ENCODE measurements around the gene MEIG1. TPM values are rescaled to one million over a fixed set of nuclear protein-coding genes. Genes with fewer than 3 reads are reported as not detected.

Gene MEIG1
- total RNA-seq, 1 donor from 2014 or later = 0.43 TPM

GRCh38 chr10:14954001-14954770, 5.0 kb upstream of the MEIG1 start, which contains the start of gene DCLRE1C:
Gene DCLRE1C, minus strand, starts transcription at chr10:14954096. Its CDS starts 86 bp downstream, at chr10:14954010.
- Mint-ChIP-seq H3K9me3 (ENCODE audit: unreplicated experiment) (no peaks in the 10 kb centered on the region), H3K27ac (ENCODE audit: unreplicated experiment) (peak within 1 kb of the TSS; percentile 87), H3K36me3 (ENCODE audit: low read depth, unreplicated experiment) (no peaks in the 10 kb centered on the region), H3K4me1 (ENCODE audit: low read depth, unreplicated experiment) (peaks cover 6% of the 10 kb centered on the region), H3K4me3 (ENCODE audit: unreplicated experiment) (peak within 1 kb of the TSS; percentile 93), H3K27me3 (ENCODE audit: low read depth, unreplicated experiment) (no peaks in the 10 kb centered on the region)
- Histone ChIP-seq H3K27ac (ENCODE audit: low read depth, low read length) (peak within 1 kb of the TSS; percentile 75), H3K9me3 (ENCODE audit: insufficient read depth, low read depth, low read length) (no peaks in the 10 kb centered on the region), H3K36me3 (ENCODE audit: insufficient read depth, low read length) (no peaks in the 10 kb centered on the region), H3K4me1 (ENCODE audit: insufficient read depth, low read length) (peaks cover 8% of the 10 kb centered on the region), H3K79me2 (ENCODE audit: insufficient read depth, low read length) (peaks cover 44% of the 10 kb centered on the region), H3K4me3 (ENCODE audit: insufficient read depth, low read depth, low read length) (peak within 1 kb of the TSS; percentile 76), H4K20me1 (ENCODE audit: insufficient read depth, low read length) (peaks cover 22% of the 10 kb centered on the region), H3K9ac (ENCODE audit: low read length) (peak within 1 kb of the TSS; percentile 83), H3K27me3 (ENCODE audit: insufficient read depth, low read length) (no peaks in the 10 kb centered on the region), H3K4me2 (ENCODE audit: low read length) (peak within 1 kb of the TSS; percentile 94), H2AFZ (ENCODE audit: low read depth, low read length) (peak within 1 kb of the TSS; percentile 99)
- peak; percentile 88 for DNase-seq (ENCODE audit: low read depth)
- TF ChIP-seq EZH2 (IDR thresholded peaks at IDR 0.05; ENCODE audit: insufficient read depth, low read length) = no peak
- TF ChIP-seq, protein P1, sequence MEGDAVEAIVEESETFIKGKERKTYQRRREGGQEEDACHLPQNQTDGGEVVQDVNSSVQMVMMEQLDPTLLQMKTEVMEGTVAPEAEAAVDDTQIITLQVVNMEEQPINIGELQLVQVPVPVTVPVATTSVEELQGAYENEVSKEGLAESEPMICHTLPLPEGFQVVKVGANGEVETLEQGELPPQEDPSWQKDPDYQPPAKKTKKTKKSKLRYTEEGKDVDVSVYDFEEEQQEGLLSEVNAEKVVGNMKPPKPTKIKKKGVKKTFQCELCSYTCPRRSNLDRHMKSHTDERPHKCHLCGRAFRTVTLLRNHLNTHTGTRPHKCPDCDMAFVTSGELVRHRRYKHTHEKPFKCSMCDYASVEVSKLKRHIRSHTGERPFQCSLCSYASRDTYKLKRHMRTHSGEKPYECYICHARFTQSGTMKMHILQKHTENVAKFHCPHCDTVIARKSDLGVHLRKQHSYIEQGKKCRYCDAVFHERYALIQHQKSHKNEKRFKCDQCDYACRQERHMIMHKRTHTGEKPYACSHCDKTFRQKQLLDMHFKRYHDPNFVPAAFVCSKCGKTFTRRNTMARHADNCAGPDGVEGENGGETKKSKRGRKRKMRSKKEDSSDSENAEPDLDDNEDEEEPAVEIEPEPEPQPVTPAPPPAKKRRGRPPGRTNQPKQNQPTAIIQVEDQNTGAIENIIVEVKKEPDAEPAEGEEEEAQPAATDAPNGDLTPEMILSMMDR (IDR thresholded peaks at IDR 0.05; ENCODE audit: insufficient read depth, low read depth, low read length) = no peak
- FAIRE-seq = no peak

DNA sequence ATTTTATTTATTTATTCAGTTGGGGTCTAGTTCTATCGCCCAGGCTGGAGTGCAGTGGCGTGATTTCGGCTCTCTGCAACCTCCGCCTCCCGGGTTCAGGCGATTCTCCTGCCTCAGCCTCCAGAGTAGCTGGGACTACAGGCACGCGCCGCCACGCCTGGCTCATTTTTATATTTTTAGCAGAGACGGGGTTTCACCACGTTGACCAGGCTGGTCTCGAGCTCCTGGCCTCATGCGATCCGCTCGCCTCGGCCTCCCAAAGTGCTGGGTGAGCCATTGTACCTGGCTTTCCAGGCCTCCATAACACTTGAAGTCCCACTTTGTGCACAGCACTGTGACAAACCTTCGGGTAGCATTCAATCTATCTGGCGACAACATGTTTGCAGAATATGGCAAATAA, 4.3 kb upstream of the MEIG1 start:
- no peak overlapping the region for H3K9ac ChIP-seq (ENCODE audit: low read length)
- no peak for FAIRE-seq
- Mint-ChIP-seq H3K4me1 (ENCODE audit: low read depth, unreplicated experiment) (peaks cover 4% of the 10 kb centered on the region), H3K36me3 (ENCODE audit: low read depth, unreplicated experiment) (no peaks in the 10 kb centered on the region), H3K27me3 (ENCODE audit: low read depth, unreplicated experiment) (no peaks in the 10 kb centered on the region), H3K9me3 (ENCODE audit: unreplicated experiment) (no peaks in the 10 kb centered on the region), H3K4me3 (ENCODE audit: unreplicated experiment) (peak overlapping the region; percentile 93), H3K27ac (ENCODE audit: unreplicated experiment) (no peak overlapping the region)
- peaks cover 17% of the 10 kb centered on the region for H4K20me1 ChIP-seq (ENCODE audit: insufficient read depth, low read length)
- H2AFZ ChIP-seq (ENCODE audit: low read depth, low read length) = no peak overlapping the region
- H3K36me3 ChIP-seq (ENCODE audit: insufficient read depth, low read length) = no peaks in the 10 kb centered on the region
- TF ChIP-seq EZH2 (IDR thresholded peaks at IDR 0.05; ENCODE audit: insufficient read depth, low read length) = no peak
- TF ChIP-seq, protein P1 (IDR thresholded peaks at IDR 0.05; ENCODE audit: insufficient read depth, low read depth, low read length) = no peak
- peaks cover 37% of the 10 kb centered on the region for H3K79me2 ChIP-seq (ENCODE audit: insufficient read depth, low read length)
- peaks cover 8% of the 10 kb centered on the region for H3K4me1 ChIP-seq (ENCODE audit: insufficient read depth, low read length)
- H3K9me3 ChIP-seq (ENCODE audit: insufficient read depth, low read depth, low read length) = no peaks in the 10 kb centered on the region
- H3K4me3 ChIP-seq (ENCODE audit: insufficient read depth, low read depth, low read length) = no peak overlapping the region
- peak overlapping the region; percentile 94 for H3K4me2 ChIP-seq (ENCODE audit: low read length)
- DNase-seq (ENCODE audit: low read depth) = no peak
- peak overlapping the region; percentile 75 for H3K27ac ChIP-seq (ENCODE audit: low read depth, low read length)
- H3K27me3 ChIP-seq (ENCODE audit: insufficient read depth, low read length) = no peaks in the 10 kb centered on the region

DNA sequence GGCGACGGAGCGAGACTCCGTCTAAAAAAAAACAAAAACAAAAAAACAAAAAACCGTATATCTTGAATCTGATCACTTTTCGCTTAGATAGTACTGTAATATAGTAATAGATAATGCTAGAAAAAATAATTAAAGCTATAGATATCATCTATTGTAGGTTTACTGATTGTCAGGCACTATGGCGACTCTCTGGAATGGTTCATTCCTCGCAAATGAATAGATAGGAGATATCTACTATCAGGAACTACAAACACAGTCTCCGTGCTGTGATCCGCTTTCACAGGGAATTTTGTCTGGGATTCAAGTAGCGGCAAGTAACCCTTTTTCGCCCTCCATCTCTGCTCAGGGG, 342 bp upstream of the MEIG1 start:
- H3K4me2 ChIP-seq (ENCODE audit: low read length) = peak overlapping the region; percentile 97
- no peaks in the 10 kb centered on the region for H3K36me3 ChIP-seq (ENCODE audit: insufficient read depth, low read length)
- Mint-ChIP-seq H3K4me1 (ENCODE audit: low read depth, unreplicated experiment) (peaks cover 4% of the 10 kb centered on the region), H3K27ac (ENCODE audit: unreplicated experiment) (peak overlapping the region; percentile 79), H3K36me3 (ENCODE audit: low read depth, unreplicated experiment) (no peaks in the 10 kb centered on the region), H3K4me3 (ENCODE audit: unreplicated experiment) (peak overlapping the region; percentile 91), H3K27me3 (ENCODE audit: low read depth, unreplicated experiment) (no peaks in the 10 kb centered on the region), H3K9me3 (ENCODE audit: unreplicated experiment) (no peaks in the 10 kb centered on the region)
- H3K4me1 ChIP-seq (ENCODE audit: insufficient read depth, low read length) = no peaks in the 10 kb centered on the region
- H3K9me3 ChIP-seq (ENCODE audit: insufficient read depth, low read depth, low read length) = no peaks in the 10 kb centered on the region
- peak overlapping the region; percentile 82 for H3K4me3 ChIP-seq (ENCODE audit: insufficient read depth, low read depth, low read length)
- no peaks in the 10 kb centered on the region for H3K79me2 ChIP-seq (ENCODE audit: insufficient read depth, low read length)
- H3K27ac ChIP-seq (ENCODE audit: low read depth, low read length) = peak overlapping the region; percentile 92
- no peaks in the 10 kb centered on the region for H4K20me1 ChIP-seq (ENCODE audit: insufficient read depth, low read length)
- peak overlapping the region; percentile 94 for H3K9ac ChIP-seq (ENCODE audit: low read length)
- FAIRE-seq = no peak
- DNase-seq (ENCODE audit: low read depth) = no peak
- H2AFZ ChIP-seq (ENCODE audit: low read depth, low read length) = peak overlapping the region; percentile 96
- no peak for TF ChIP-seq EZH2 (IDR thresholded peaks at IDR 0.05; ENCODE audit: insufficient read depth, low read length)
- TF ChIP-seq, protein P1 (IDR thresholded peaks at IDR 0.05; ENCODE audit: insufficient read depth, low read depth, low read length) = no peak
- H3K27me3 ChIP-seq (ENCODE audit: insufficient read depth, low read length) = no peaks in the 10 kb centered on the region
